GM19240 (cell line): ENCODE data around the gene ADAMTS12.
"Not testable (repeated sequence)": the region's sequence is repeated elsewhere in the genome, so short reads cannot be mapped to it uniquely, and the experiment has no call there.

Source experiments
- DNase-seq: peaks from one replicate; pipeline ENCODE4 v3.0.0; 2011; ENCODE audit warnings: low spot score; ENCODE audit not compliant: insufficient read length

The ADAMTS12 gene

GRCh38 chr5:33539212-33539611 is 352.6 kb downstream of the ADAMTS12 start:
- no peak for DNase-seq

GRCh38 chr5:33538201-33538600 is 353.6 kb downstream of the ADAMTS12 start:
- DNase-seq = no peak

GRCh38 chr5:33537240-33537639 is 354.6 kb downstream of the ADAMTS12 start:
- DNase-seq = no peak

GRCh38 chr5:33536802-33537201 is 355.0 kb downstream of the ADAMTS12 start:
- no peak for DNase-seq

GRCh38 chr5:33531824-33532223 is 360.0 kb downstream of the ADAMTS12 start:
- no peak for DNase-seq

GRCh38 chr5:33531037-33531298 is 360.8 kb downstream of the ADAMTS12 start:
- DNase-seq = no peak

- DNase-seq = no peak
Observed at GRCh38 chr5:33530183-33531036, 361.4 kb downstream of the ADAMTS12 start.

GRCh38 chr5:33527696-33528095 is 364.1 kb downstream of the ADAMTS12 start:
- DNase-seq = no peak

GRCh38 chr5:33526755-33527154 is 365.0 kb downstream of the ADAMTS12 start:
- no peak for DNase-seq

- DNase-seq = no peak
Observed at GRCh38 chr5:33524476-33524875, 367.3 kb downstream of the ADAMTS12 start.

- DNase-seq = no peak
Observed at GRCh38 chr5:33523208-33523771, 368.5 kb downstream of the ADAMTS12 start.

GRCh38 chr5:33516421-33516820 is 375.4 kb downstream of the ADAMTS12 start:
- DNase-seq = no peak

- DNase-seq = not testable (repeated sequence)
Observed at GRCh38 chr5:33515366-33515765, 376.4 kb downstream of the ADAMTS12 start.

- no peak for DNase-seq
Observed at GRCh38 chr5:33513462-33514185, 378.2 kb downstream of the ADAMTS12 start.

GRCh38 chr5:33509036-33509435 is 382.8 kb downstream of the ADAMTS12 start:
- no peak for DNase-seq

- DNase-seq = no peak
Observed at GRCh38 chr5:33507426-33507825, 384.4 kb downstream of the ADAMTS12 start.

GRCh38 chr5:33504570-33504969 is 387.2 kb downstream of the ADAMTS12 start:
- DNase-seq = no peak

GRCh38 chr5:33501899-33502298 is 389.9 kb downstream of the ADAMTS12 start:
- no peak for DNase-seq

GRCh38 chr5:33501260-33501659 is 390.5 kb downstream of the ADAMTS12 start:
- no peak for DNase-seq

- DNase-seq = no peak
Observed at GRCh38 chr5:33494466-33494865, 397.3 kb downstream of the ADAMTS12 start.

- DNase-seq = no peak
Observed at GRCh38 chr5:33491941-33492340, 399.8 kb downstream of the ADAMTS12 start.

GRCh38 chr5:33490071-33490665 is 401.6 kb downstream of the ADAMTS12 start:
- DNase-seq = no peak
